Activated CD4-positive, CD25-positive, alpha-beta regulatory T cell treated with anti-CD3 and anti-CD28 coated beads, Interleukin-2, amount 50 U/mL, for 72 hours (primary cell): ENCODE data around the gene NPM3.

Experiments
- DNase-seq: peaks from one replicate; pipeline ENCODE4 v3.0.0; 2021

The NPM3 gene

DNA sequence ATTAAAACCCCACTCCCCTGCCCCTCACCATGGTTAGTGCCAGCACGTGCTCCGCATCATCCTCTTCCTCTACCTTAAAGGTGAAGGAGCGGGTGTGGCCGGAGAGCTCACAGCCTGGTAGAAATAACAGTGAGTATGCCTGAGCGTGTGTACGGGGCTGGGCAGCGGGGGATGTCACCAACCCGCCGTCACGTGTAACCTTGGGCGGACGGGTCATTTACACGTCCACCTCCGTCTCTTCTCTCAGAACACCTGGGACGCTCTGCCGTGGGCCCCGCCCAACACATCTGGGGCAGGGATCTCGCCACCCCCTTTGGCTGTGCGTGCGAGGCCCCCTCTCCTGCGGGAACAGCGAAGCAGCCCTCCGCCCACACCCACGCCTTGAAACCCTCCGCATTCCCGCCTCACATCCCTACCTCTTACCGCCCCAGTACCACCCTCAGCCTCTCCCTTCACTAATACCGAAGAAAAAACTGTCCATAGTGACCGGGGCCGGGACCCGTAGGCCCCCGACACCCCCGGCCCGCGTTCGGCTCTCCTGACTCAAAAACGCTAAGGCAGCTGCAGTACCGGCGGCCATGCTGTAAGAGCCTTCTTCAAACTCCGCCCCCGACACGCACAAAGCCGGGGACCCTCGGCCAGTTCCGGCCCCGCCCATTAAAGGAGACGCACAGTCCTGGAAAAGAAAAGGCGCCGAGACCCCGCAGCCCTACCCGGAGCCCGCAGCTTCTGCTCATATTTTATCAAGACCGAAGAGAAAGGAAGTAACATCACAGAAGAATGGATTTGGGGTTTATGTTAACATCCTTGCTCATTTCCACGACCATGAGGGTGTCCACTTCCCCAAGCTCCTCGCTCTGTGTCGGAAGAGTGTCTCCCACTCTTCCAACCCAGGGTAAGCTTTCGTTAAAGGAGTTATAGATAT is at the start of gene NPM3:
Gene NPM3, minus strand, starts transcription at position 636 of the 925 bp plus-strand sequence. Its CDS starts 56 bp downstream, at position 580.
- DNase-seq: peak; percentile 82

DNA sequence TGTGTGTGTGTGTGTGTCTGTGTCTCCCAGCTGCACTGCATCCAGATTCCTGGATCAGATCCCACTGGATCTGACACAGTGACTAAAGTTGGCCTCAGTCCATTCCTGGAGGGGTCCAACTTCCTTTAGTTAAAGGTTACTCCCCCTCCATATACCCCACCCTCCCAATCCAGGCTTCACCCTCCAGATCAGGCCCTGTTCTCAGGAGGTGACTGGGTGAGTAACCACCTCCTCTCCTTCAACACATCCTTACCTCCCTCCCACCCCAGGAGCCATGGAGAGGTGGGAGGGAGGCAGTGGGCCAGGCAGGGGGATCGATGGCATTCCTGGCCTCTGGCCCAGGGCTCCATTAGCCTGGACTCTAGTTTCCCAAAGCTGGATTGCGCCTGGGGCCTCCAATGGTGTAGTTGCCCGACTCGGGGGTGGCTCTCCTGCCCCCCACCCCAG is 49.1 kb upstream of the NPM3 start:
- no peak for DNase-seq

GRCh38 chr10:101831169-101831811 is 48.0 kb upstream of the NPM3 start:
- DNase-seq: no peak

- peak; percentile 87 for DNase-seq
Measured at GRCh38 chr10:101830322-101831168, 47.3 kb upstream of the NPM3 start.

- DNase-seq: peak; percentile 59
Measured at GRCh38 chr10:101829561-101830315, 46.5 kb upstream of the NPM3 start.

GRCh38 chr10:101828766-101829551 is 45.7 kb upstream of the NPM3 start:
- DNase-seq: no peak

- DNase-seq: no peak
Measured at GRCh38 chr10:101827919-101828600, 44.8 kb upstream of the NPM3 start.

GRCh38 chr10:101826852-101827434 is 43.7 kb upstream of the NPM3 start:
- DNase-seq: no peak

DNA sequence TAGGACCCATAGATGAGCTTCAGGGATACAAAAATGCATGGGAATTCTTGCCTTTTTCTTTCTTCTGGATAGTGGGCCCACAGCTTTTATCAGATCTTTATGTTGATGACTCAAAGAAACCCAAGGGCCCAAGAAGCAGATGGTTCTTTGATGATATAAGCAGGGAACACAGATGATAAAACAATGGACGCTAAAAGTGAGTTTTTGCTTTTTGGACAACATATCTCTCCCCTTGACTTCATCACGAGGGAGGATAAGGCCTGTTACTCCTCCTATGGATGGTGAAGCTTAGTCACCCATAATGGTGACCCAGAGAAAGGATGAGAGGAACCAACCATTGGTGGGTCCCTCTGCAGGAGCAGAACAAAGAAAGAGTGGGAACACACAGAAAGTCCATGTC is 41.5 kb upstream of the NPM3 start:
- DNase-seq: no peak

GRCh38 chr10:101818872-101819633 is 35.8 kb upstream of the NPM3 start:
- no peak for DNase-seq

DNA sequence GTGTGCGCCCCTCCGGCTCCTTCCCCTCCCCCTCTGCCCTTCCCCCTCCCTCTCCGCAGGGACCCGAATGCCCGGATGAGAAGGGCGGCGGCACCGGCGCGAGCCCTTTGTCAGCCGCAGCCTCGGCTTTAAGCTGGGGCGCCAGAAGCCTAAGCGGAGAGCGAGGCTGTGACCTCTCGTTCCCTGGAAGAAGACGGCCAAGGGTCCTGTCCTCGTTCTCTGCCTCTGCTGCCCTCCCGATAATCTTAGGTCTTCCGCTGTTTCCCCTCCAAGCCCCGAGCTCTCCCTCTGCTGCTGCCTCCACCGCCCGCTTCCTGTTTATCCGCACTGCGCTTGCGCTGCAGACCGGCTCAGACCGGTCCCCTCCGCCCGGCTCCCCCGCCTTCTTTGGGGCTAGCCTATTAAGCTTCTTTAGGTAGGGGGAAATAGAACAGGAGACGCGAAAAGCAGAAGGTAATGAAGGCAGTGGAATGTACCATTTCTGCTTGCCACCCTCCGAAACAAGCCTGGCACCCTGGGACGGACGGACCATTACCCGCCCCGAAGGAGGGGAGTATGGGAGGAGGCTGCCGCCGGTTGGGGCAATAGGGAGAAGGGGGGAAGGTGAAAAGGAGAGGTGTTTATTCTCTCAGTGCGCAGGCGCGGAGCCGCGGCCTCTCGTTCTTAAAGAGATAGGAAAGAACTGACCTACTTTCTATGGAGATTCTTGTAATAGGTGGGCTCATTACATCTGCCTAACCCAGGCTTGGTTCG is 35.0 kb upstream of the NPM3 start, which contains the start of gene OGA:
Gene OGA, minus strand, starts transcription at position 326 of the 753 bp plus-strand sequence. CDS start 422 bp downstream, outside the sequence.
- peak; percentile 97 for DNase-seq

DNA sequence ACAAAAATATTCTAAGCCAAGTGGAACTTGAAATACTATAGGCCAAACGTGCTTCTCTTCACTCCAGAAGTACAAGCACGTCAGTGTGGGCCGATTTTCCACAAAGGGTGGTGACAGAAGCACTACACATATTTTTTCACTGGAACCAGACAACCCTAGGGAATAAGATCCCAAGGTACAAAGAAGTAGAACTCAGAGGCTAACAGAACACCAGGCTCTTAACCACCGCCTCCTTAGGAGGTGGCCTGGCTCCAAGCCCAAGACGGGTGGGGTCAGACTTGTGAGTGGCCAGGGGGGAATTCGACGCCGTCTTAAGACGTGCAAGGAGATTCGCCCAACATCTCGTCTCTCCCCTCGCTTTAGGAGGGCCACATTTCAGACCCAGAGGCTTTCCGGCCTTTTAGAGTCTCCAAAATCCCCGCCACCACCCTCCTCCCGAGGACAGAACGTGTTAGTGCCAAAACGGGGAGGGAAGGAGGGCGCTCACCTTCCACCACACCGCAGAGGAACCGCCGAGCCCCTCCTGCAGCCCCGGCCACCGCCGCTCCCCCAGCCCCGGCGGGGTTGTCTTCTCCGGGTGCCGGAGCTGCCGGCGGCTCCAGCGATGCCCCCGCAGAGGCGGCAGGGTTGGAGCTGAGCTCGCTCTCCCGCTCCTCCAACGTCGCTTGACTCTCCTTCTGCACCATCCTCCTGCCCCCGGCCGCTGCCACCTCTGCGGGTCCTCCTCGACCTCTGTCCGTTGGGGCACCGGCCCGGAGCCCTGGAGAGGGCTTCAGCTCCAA is 34.3 kb upstream of the NPM3 start:
- no peak for DNase-seq

DNA sequence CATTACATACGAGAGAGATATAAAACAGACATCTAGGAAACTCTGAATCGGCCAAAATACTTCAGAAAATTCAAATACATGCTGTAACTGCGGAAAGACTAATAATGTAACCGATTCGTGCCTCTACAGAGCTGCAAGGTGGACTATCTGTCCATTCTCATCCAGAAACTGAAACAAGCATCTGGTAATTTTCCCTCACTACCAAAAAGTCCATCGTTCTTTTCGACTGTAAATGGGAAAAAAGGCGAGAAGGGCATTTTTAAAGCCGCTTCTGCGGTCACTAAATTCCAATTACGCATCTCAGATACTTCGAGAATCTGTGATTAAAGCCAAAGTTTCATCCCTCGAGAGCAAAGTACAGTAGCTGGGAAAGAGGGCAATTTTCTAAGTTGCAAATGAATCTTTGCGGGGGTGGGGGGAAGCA is 33.7 kb upstream of the NPM3 start:
- DNase-seq: no peak

DNA sequence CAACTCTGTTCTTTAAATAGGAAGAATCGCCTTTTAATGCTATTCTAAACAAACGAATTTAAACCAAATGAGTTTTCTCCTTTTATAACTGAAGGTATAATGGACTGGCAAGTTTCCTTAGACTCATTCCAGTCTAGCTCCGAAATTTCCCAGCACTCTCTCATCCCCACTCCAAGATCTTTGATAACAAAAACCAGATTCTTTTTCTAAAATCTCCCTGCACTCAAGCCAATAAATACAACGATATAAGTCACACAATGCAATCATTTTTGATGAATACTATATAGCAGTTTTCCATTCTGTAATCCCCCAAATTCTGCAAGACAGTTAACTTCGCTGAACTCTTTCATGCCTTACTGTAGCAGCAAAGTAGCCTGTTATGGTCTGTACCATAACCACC is 33.1 kb upstream of the NPM3 start:
- no peak for DNase-seq

GRCh38 chr10:101814466-101815071 is 31.3 kb upstream of the NPM3 start:
- DNase-seq: no peak

- DNase-seq: no peak
Measured at GRCh38 chr10:101812606-101813005, 29.4 kb upstream of the NPM3 start.

DNA sequence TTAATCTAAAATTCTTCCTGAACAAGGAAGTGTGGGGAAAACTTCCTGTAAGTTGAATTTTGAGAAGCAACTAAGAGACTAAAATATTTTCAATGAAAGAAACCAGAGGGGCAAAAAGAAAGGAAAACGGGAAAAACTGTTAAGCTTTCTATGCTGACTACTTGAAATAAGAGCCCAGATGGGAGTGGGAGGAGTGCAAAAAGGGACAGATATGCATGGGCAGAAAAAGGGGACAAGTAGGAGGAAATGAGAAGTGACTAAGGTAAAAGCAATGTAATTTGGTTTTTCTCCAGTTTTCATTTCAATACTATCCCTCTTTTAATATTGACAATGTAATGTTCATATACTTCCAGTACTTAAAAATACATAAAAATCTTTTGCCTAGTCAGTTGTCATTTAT is 23.9 kb upstream of the NPM3 start:
- no peak for DNase-seq
